HFF-Myc (cell line): ENCODE measurements around the gene UBASH3A.
"Not testable (repeated sequence)": the region's sequence is repeated elsewhere in the genome, so short reads cannot be mapped to it uniquely, and the experiment has no call there.

ENCODE experiments used
- DNase-seq: peaks from one replicate; pipeline ENCODE4 v3.0.0-alpha.2; 2011; ENCODE audit warnings: low read depth; ENCODE audit errors: extremely low read depth
- H3K4me3 ChIP-seq: replicated peaks from 2 replicates; pipeline ENCODE4 v1.5.1; 2011; ENCODE audit warnings: low read depth, mild to moderate bottlenecking, control low read depth, low read length
- TF ChIP-seq, protein P1 (sequence below): IDR thresholded peaks from 2 replicates; pipeline ENCODE4 v1.5.1; 2012; ENCODE audit warnings: mild to moderate bottlenecking, low read depth, low read length, control low read depth; ENCODE audit errors: missing control alignments

The UBASH3A gene

DNA sequence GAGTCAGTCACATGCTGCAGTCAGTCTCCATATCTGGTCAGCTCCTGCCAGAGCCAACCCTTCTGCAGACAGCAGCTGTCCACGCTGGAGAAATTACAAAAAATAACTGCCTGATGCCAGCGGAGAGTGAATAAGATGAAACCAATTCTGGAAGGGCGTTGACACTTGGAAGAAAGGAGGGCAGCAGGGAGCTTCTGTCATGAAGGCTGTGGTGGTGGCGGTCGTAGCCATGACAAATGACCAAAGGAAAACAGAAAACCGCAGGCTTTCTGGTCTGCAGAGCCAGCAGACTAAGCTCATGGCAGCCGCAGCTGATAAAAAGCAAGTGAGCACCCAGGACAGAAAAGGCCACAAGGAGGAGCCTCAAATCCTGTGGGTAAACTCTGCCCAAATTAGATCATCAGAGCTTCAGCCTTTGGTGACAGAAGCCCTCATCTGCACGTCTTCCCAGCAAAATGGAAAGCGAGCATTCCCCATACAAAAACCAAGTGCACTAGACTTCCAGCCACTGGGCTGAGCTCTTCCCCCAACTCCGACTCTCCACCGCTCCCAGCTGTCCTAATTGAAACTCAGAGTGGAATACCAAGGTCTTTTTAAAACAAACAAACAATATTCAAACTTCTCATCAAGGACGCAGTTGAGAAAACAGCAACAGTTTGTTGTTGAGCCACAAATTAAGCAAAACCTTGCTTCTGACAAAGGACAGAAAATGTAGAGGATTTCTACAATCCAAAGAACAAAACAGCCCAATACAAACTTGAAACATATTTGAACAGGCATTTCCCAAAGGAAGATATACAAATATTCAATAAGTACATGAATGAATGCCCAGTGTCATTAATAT is 63.7 kb downstream of the UBASH3A start:
- DNase-seq, result no peak

GRCh38 chr21:42468491-42469131 is 64.9 kb downstream of the UBASH3A start:
- no peak overlapping the region for H3K4me3 ChIP-seq
- DNase-seq, result no peak

More for the DNA sequence above, 63.7 kb downstream of the UBASH3A start:
- no peak overlapping the region for H3K4me3 ChIP-seq
- TF ChIP-seq, protein P1, sequence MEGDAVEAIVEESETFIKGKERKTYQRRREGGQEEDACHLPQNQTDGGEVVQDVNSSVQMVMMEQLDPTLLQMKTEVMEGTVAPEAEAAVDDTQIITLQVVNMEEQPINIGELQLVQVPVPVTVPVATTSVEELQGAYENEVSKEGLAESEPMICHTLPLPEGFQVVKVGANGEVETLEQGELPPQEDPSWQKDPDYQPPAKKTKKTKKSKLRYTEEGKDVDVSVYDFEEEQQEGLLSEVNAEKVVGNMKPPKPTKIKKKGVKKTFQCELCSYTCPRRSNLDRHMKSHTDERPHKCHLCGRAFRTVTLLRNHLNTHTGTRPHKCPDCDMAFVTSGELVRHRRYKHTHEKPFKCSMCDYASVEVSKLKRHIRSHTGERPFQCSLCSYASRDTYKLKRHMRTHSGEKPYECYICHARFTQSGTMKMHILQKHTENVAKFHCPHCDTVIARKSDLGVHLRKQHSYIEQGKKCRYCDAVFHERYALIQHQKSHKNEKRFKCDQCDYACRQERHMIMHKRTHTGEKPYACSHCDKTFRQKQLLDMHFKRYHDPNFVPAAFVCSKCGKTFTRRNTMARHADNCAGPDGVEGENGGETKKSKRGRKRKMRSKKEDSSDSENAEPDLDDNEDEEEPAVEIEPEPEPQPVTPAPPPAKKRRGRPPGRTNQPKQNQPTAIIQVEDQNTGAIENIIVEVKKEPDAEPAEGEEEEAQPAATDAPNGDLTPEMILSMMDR, result peak; percentile 17

GRCh38 chr21:42469272-42469671 is 65.6 kb downstream of the UBASH3A start:
- DNase-seq, result no peak
- no peak overlapping the region for H3K4me3 ChIP-seq
- TF ChIP-seq, protein P1, result no peak

More at GRCh38 chr21:42468491-42469131, 64.9 kb downstream of the UBASH3A start:
- TF ChIP-seq, protein P1, result no peak

GRCh38 chr21:42469726-42470125 is 66.0 kb downstream of the UBASH3A start:
- H3K4me3 ChIP-seq, DNase-seq: not testable (repeated sequence)

- TF ChIP-seq, protein P1, result no peak
- H3K4me3 ChIP-seq, result no peak overlapping the region
- no peak for DNase-seq
These were observed 67.5 kb downstream of the UBASH3A start for GRCh38 chr21:42471206-42471605.

DNA sequence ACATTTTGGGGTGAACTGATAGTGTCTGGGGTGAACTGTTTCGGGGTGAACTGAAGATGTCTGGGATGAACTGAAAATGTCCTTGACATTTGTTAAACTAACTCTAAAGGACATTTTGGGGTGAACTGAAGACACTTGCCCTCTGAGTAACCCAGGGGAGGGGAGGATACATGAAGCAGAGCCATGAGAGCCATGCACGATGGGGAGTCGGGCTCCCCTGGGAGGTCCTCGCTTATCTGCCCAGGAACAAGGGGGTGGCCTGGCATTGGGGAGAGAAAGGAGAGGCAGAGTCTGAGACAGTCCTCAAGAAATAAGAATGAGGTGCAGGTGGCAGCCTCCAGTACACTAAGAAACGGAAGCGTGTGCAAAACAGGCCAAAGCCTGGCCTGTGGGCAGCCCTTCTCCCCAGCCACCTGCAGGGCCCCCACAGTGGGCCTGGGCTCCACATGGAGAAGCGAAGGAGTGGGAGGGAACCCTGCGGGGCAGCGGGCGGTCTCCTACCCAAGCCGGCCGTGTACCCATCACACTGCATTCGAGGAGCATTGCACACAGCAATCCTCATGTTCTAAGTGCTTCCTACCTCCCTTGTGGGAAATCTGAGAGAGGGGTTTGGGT is 68.1 kb downstream of the UBASH3A start:
- no peak overlapping the region for H3K4me3 ChIP-seq
- TF ChIP-seq, protein P1, result no peak
- no peak for DNase-seq

DNA sequence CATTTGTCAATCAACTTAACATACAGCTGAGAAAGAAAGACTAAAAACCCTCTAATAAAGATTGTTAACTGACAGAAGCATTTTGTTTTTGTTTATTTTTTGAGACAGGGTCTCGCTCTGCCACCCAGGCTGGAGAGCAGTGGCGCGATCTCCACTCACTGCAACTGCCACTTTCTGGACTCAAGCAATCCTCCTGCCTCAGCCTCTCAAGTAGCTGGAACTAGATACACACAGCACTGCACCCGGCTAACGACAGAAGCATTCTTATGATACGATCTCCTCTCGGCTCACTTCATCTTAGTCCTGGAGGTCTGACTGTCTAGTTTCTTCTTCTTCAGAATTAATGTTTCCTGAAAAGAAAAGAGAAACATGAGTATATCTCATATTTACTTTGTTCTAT is 68.8 kb downstream of the UBASH3A start:
- TF ChIP-seq, protein P1, result no peak

More for the DNA sequence above, 68.8 kb downstream of the UBASH3A start:
- no peak for DNase-seq
- no peak overlapping the region for H3K4me3 ChIP-seq
